Naive thymus-derived CD4-positive, alpha-beta T cell (primary cell): Measurements from ENCODE around the gene KCNQ2. TPM values are rescaled to one million over a fixed set of nuclear protein-coding genes. Genes with fewer than 3 reads are reported as not detected.
A peak's percentile ranks its signal among the peaks of the same experiment; 100 is the strongest.

ENCODE experiments used
- ATAC-seq: fragments of 150-1000 bp; cut with Tn5 transposase; 2 replicates; pipeline ENCODE4 v1.10.0; 2021; ENCODE audit warnings: mild to moderate bottlenecking, moderate library complexity
- CTCF ChIA-PET: fragments of 350-600 bp; sonication (Branson Sonifier 250); formaldehyde crosslinking; loops from one replicate; lab custom pipeline; 2021; ENCODE audit warnings: antibody characterized with exemption; lab: Charles Lee
- POLR2A ChIA-PET: fragments of 350-600 bp; sonication (Branson Sonifier 250); formaldehyde crosslinking; loops from one replicate; lab custom pipeline; 2021; ENCODE audit warnings: antibody characterized with exemption, inconsistent platforms; lab: Charles Lee
- DNase-seq, 9 donors: peaks; one replicate each; pipeline versions ENCODE4 v3.0.0 to v3.0.0-alpha.2; 2020 to 2022; ENCODE audit warnings: mixed read lengths in 1 of 9
- H3K27ac ChIP-seq: one replicate; pipeline ENCODE4 v1.7.0; 2013; ENCODE audit warnings: mild to moderate bottlenecking, low read depth, low read length, moderate library complexity
- H3K27me3 ChIP-seq, 2 donors: one replicate each; pipeline ENCODE4 v1.7.0; 2013; ENCODE audit warnings: low read length in 2 of 2, mild to moderate bottlenecking in 2 of 2, moderate library complexity in 2 of 2; ENCODE audit not compliant: control insufficient read depth in 2 of 2, insufficient read depth in 2 of 2
- H3K36me3 ChIP-seq, 3 experiments: 1 replicate in 2 of 3; 2 replicates in 1 of 3; pipeline ENCODE4 v1.7.0; 2013; ENCODE audit warnings: low read length in 3 of 3, mild to moderate bottlenecking in 3 of 3, moderate library complexity in 1 of 3; ENCODE audit not compliant: insufficient read depth in 3 of 3, control insufficient read depth in 2 of 3
- H3K4me1 ChIP-seq, 2 donors: one replicate each; pipeline ENCODE4 v1.7.0; 2013; ENCODE audit warnings: low read length in 2 of 2, mild to moderate bottlenecking in 2 of 2, moderate library complexity in 1 of 2; ENCODE audit not compliant: control insufficient read depth in 2 of 2, insufficient read depth in 2 of 2
- H3K4me3 ChIP-seq: 2 replicates; pipeline ENCODE4 v1.7.0; 2013; ENCODE audit warnings: mild to moderate bottlenecking, low read length
- H3K9me3 ChIP-seq, 3 experiments: 1 replicate in 2 of 3; 2 replicates in 1 of 3; pipeline ENCODE4 v1.7.0; 2013; ENCODE audit warnings: low read length in 3 of 3; ENCODE audit not compliant: control insufficient read depth in 2 of 3
- H3K27ac Mint-ChIP-seq, 9 donors: one replicate each; pipeline ENCODE4 v1.8.0; 2020 to 2022; ENCODE audit warnings: mixed read lengths in 9 of 9, mild to moderate bottlenecking in 8 of 9, moderate library complexity in 5 of 9, inconsistent platforms in 2 of 9
- H3K27me3 Mint-ChIP-seq, 5 donors: one replicate each; pipeline ENCODE4 v1.8.0; 2021 to 2022; ENCODE audit warnings: mixed read lengths in 5 of 5, mild to moderate bottlenecking in 1 of 5
- H3K36me3 Mint-ChIP-seq, 5 donors: one replicate each; pipeline ENCODE4 v1.8.0; 2020 to 2022; ENCODE audit warnings: mixed read lengths in 5 of 5, mild to moderate bottlenecking in 3 of 5, inconsistent platforms in 1 of 5
- H3K4me1 Mint-ChIP-seq, 7 donors: one replicate each; pipeline ENCODE4 v1.8.0; 2020 to 2022; ENCODE audit warnings: mixed read lengths in 7 of 7, mild to moderate bottlenecking in 3 of 7, inconsistent platforms in 1 of 7
- H3K4me3 Mint-ChIP-seq, 10 donors: one replicate each; pipeline ENCODE4 v1.8.0; 2020 to 2022; ENCODE audit warnings: mild to moderate bottlenecking in 10 of 10, mixed read lengths in 10 of 10, moderate library complexity in 6 of 10, inconsistent platforms in 2 of 10
- H3K9me3 Mint-ChIP-seq, 11 donors: one replicate each; pipeline ENCODE4 v1.8.0; 2020 to 2022; ENCODE audit warnings: mixed read lengths in 11 of 11, mild to moderate bottlenecking in 4 of 11, inconsistent platforms in 1 of 11, moderate library complexity in 1 of 11
- intact Hi-C, 2 donors: fragments of 100-400 bp; cut with micrococcal nuclease; formaldehyde crosslinking; loops; one replicate each; pipeline ENCODE4 v1.15.1; 2023
- polyA plus RNA-seq, 2 donors: library from polyadenylated mRNA; unstranded; fragments of 300-500 nt; fragmentation: Illumina TruSeq; gene quantifications; one replicate each; pipeline ENCODE4 v1.2.3, GENCODE V29; 2021
- total RNA-seq, 6 experiments: library from RNA in 5 of 6; stranded (reverse) in 5 of 6; gene quantifications; 1 replicate in 5 of 6; 2 replicates in 1 of 6; pipeline ENCODE4 v1.2.3 and lab custom pipeline; 2021 to 2026

The KCNQ2 gene
- total and polyA plus RNA-seq, 7 experiments from 2014 or later: 0.27 to 0.72 (median 0.30) TPM; not detected in 4

DNA sequence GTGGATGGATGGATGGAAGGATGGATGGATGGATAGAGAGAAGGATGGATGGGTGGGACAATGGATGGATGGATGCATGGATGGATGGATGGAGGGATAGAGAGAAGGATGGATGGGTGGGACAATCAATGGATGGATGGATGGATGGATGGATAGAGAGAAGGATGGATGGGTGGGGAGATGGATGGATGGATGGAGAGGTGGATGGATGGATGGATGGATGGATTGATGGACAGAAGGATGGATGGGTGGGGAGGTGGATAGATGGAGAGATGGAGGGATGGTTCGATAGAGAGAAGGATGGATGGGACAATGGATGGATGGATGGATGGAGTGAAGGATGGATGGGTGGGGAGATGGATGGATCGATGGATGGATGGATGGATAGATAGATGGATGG is 20.1 kb upstream of the KCNQ2 start:
- ChIA-PET CTCF (no interaction called here), POLR2A (no interaction called here)
- no peak overlapping the region for H3K4me3 Mint-ChIP-seq

DNA sequence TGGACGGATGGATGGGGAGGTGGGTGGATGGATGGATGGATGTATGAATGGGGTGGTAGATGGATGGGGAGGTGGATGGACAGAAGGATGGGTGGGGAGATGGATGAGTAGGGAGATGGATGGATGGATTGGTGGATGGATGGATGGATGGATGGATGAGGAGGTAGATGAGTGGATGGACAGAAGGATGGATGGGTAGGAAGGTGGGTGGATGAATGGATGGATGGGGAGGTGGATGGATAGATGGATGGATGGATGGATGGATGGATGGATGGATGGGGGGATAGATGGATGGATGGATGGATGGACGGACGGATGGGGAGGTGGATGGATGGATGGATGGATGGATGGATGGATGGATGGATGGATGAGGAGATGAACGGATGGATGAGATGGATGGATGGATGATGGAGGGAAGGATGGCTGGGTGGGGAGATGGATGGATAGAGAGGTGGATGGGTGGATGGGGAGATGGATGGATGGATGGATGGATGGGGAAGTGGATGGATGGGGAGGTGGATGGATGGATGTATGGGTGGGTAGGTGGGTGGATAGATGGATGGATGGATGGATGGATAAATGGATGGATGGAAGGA is 19.3 kb upstream of the KCNQ2 start:
- H3K36me3 Mint-ChIP-seq: no peaks in the 10 kb centered on the region
- CTCF ChIA-PET: no interaction called here
- H3K9me3 ChIP-seq: no peaks in the 10 kb centered on the region
- ATAC-seq (no peak), DNase-seq (no peak)
- POLR2A ChIA-PET: no interaction called here
- no peak overlapping the region for H3K4me3 ChIP-seq
- H3K27me3 ChIP-seq: no peaks in the 10 kb centered on the region
- peaks cover 0 to 4% (median 0%) of the 10 kb centered on the region in 7 donors for H3K4me1 Mint-ChIP-seq
- H3K36me3 ChIP-seq: no peaks in the 10 kb centered on the region
- intact Hi-C loops: no loop called here
- H3K27ac Mint-ChIP-seq: peak overlapping the region in 1 of 9 donors; percentile 24
- no peak overlapping the region for H3K27ac ChIP-seq
- peaks cover 0 to 2% of the 10 kb centered on the region in 2 donors for H3K4me1 ChIP-seq
- H3K9me3 Mint-ChIP-seq: peaks cover 0 to 12% (median 0%) of the 10 kb centered on the region in 11 donors
- H3K27me3 Mint-ChIP-seq: peaks cover 0 to 23% (median 9%) of the 10 kb centered on the region in 5 donors
- H3K4me3 Mint-ChIP-seq: no peak overlapping the region

More for the DNA sequence above, 20.1 kb upstream of the KCNQ2 start:
- Mint-ChIP-seq H3K9me3 (peaks cover 0 to 12% (median 0%) of the 10 kb centered on the region in 11 donors), H3K4me1 (peaks cover 0 to 4% (median 0%) of the 10 kb centered on the region in 7 donors), H3K27me3 (peaks cover 0 to 27% (median 14%) of the 10 kb centered on the region in 5 donors), H3K36me3 (no peaks in the 10 kb centered on the region), H3K27ac (peak overlapping the region in 1 of 9 donors; percentile 24)
- intact Hi-C loops: no loop called here
- Histone ChIP-seq H3K4me3 (no peak overlapping the region), H3K9me3 (no peaks in the 10 kb centered on the region), H3K4me1 (peaks cover 0 to 2% of the 10 kb centered on the region in 2 donors), H3K27me3 (no peaks in the 10 kb centered on the region), H3K36me3 (no peaks in the 10 kb centered on the region), H3K27ac (no peak overlapping the region)
- no peak for DNase-seq
- ATAC-seq: no peak

DNA sequence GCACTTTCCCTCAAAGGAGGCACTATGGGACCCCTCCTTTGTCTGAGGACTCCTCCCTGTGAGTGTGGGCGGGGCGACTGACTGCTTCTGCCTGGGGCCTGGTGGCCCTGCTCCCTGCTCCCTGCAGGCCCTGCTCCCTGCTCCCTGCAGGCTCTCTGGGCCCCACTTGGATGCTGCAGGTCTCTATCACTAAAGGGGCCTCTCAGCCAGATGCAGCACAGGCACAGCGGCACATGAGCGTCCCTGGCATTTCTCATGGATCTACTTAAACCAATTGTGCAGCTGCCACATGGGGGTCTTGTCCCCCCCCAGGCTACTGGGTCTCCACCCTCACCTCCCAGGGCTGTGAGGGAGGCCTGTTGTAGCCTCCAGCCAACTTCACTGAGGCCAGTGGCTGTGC is 18.6 kb upstream of the KCNQ2 start:
- intact Hi-C loops: no loop called here
- ATAC-seq (no peak), DNase-seq (no peak)
- H3K36me3 ChIP-seq: no peaks in the 10 kb centered on the region
- no peak overlapping the region for H3K27ac ChIP-seq
- ChIA-PET POLR2A (no interaction called here), CTCF (no interaction called here)
- Mint-ChIP-seq H3K4me1 (peaks cover 0 to 4% (median 0%) of the 10 kb centered on the region in 7 donors), H3K27ac (no peak overlapping the region), H3K27me3 (peaks cover 0 to 26% (median 9%) of the 10 kb centered on the region in 5 donors), H3K36me3 (no peaks in the 10 kb centered on the region), H3K4me3 (no peak overlapping the region), H3K9me3 (peaks cover 0 to 12% (median 0%) of the 10 kb centered on the region in 11 donors)
- no peaks in the 10 kb centered on the region for H3K9me3 ChIP-seq
- no peak overlapping the region for H3K4me3 ChIP-seq
- no peaks in the 10 kb centered on the region for H3K27me3 ChIP-seq
- no peaks in the 10 kb centered on the region for H3K4me1 ChIP-seq

DNA sequence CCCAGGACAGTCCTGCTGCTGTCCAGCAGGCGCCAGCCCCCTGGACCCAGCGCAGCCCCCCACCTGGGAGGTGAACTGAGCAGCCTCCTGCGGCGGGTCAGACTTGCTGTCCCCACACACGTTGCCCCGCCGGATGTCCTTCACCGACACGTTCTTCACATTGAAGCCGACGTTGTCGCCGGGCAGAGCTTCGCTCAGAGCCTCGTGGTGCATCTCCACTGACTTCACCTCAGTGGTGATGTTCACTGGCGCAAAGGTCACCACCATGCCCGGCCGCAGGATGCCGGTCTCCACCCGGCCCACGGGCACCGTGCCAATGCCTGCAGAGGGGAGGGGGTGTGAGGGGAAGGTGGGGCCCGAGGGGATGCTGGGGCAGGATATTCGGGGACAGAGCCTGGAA is 18.0 kb upstream of the KCNQ2 start:
- Histone ChIP-seq H3K36me3 (no peaks in the 10 kb centered on the region), H3K4me3 (no peak overlapping the region), H3K27me3 (no peaks in the 10 kb centered on the region), H3K9me3 (no peaks in the 10 kb centered on the region), H3K4me1 (no peaks in the 10 kb centered on the region), H3K27ac (no peak overlapping the region)
- no peaks in the 10 kb centered on the region for H3K36me3 Mint-ChIP-seq
- H3K4me3 Mint-ChIP-seq: no peak overlapping the region
- DNase-seq (no peak), ATAC-seq (no peak)
- peaks cover 0 to 12% (median 0%) of the 10 kb centered on the region in 11 donors for H3K9me3 Mint-ChIP-seq
- no peak overlapping the region for H3K27ac Mint-ChIP-seq
- POLR2A ChIA-PET: no interaction called here
- peaks cover 0 to 31% (median 11%) of the 10 kb centered on the region in 5 donors for H3K27me3 Mint-ChIP-seq
- H3K4me1 Mint-ChIP-seq: no peaks in the 10 kb centered on the region
- CTCF ChIA-PET: no interaction called here
- intact Hi-C loops: no loop called here

DNA sequence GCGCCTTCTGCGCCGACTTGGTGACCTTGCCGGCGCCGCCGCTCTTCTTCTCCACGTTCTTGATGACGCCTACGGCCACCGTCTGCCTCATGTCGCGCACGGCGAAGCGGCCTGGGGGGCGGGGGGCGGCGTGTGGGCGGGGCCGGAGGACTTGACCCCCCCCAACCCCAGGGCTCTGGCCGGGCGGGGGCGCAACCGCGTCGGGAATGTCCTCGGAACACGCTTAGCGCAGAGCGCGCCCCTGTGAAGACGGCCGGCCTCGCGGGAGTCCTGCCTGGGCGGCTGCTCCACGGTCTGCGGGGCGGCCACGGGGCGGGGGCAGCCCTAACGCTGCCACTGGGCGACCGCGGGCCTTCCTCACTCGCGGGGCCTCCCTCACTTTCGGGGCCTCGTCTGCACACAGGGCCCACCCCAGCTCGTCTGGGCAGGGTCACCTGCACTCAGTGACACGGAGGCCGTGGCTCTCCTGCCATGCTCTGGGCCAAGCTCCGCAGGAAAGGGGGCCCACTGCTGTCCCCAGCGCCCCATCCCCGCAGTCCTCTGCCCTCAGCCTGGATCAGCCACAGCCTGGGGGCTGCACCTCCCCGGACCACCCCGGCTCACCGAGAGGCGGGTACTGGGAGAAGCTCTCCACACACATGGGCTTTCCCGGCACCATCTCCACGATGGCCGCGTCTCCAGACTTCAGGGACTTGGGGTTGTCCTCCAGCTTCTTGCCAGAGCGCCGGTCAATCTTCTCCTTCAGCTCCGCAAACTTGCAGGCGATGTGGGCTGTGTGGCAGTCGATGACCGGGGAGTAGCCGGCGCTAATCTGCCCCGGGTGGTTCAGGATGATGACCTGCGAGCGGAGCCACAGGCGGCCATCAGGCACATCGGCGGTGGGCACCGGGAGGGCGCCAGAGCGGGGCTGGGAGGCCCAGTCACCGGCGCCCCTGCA is 16.1 kb upstream of the KCNQ2 start:
- intact Hi-C loops: no loop called here

GRCh38 chr20:63487781-63488241 is 15.4 kb upstream of the KCNQ2 start:
- intact Hi-C loops: no loop called here

More for the DNA sequence above, 16.1 kb upstream of the KCNQ2 start:
- Histone ChIP-seq H3K4me1 (no peaks in the 10 kb centered on the region), H3K9me3 (no peaks in the 10 kb centered on the region), H3K36me3 (no peaks in the 10 kb centered on the region), H3K27me3 (no peaks in the 10 kb centered on the region), H3K27ac (no peak overlapping the region), H3K4me3 (no peak overlapping the region)
- POLR2A ChIA-PET: no interaction called here
- ATAC-seq: no peak
- peaks cover 0 to 12% (median 0%) of the 10 kb centered on the region in 11 donors for H3K9me3 Mint-ChIP-seq
- H3K4me1 Mint-ChIP-seq: no peaks in the 10 kb centered on the region
- DNase-seq: no peak
- peaks cover 0 to 34% (median 11%) of the 10 kb centered on the region in 5 donors for H3K27me3 Mint-ChIP-seq
- CTCF ChIA-PET: no interaction called here
- no peaks in the 10 kb centered on the region for H3K36me3 Mint-ChIP-seq
- no peak overlapping the region for H3K4me3 Mint-ChIP-seq
- H3K27ac Mint-ChIP-seq: no peak overlapping the region

More at GRCh38 chr20:63487781-63488241, 15.4 kb upstream of the KCNQ2 start:
- no peak overlapping the region for H3K27ac ChIP-seq
- H3K9me3 Mint-ChIP-seq: peaks cover 0 to 12% (median 0%) of the 10 kb centered on the region in 11 donors
- CTCF ChIA-PET: no interaction called here
- no peak overlapping the region for H3K27ac Mint-ChIP-seq
- H3K36me3 ChIP-seq: no peaks in the 10 kb centered on the region
- no peak overlapping the region for H3K4me3 ChIP-seq
- no peaks in the 10 kb centered on the region for H3K27me3 ChIP-seq
- peak overlapping the region in 1 of 10 donors; percentile 7 for H3K4me3 Mint-ChIP-seq
- DNase-seq (no peak), ATAC-seq (no peak)
- no peaks in the 10 kb centered on the region for H3K4me1 ChIP-seq
- POLR2A ChIA-PET: no interaction called here
- H3K4me1 Mint-ChIP-seq: peaks cover 0 to 2% (median 0%) of the 10 kb centered on the region in 7 donors
- no peaks in the 10 kb centered on the region for H3K9me3 ChIP-seq
- H3K36me3 Mint-ChIP-seq: no peaks in the 10 kb centered on the region
- peaks cover 2 to 37% (median 14%) of the 10 kb centered on the region in 5 donors for H3K27me3 Mint-ChIP-seq
